GM12892 (cell line): Measurements from ENCODE around the gene CMTM4.

Experiments used
- DNase-seq: peaks from one replicate; pipeline ENCODE4 v3.0.0; 2011; ENCODE audit not compliant: insufficient read length
- FAIRE-seq: peaks from 2 replicates; lab custom pipeline; 2011; peaks lifted over from hg19 to GRCh38; lab: Jason Lieb, UNC
- POLR2A ChIP-seq: IDR thresholded peaks from 2 replicates; pipeline ENCODE4 v1.6.1; 2011; ENCODE audit warnings: low read depth, low read length, control low read depth
- POLR2AphosphoS5 ChIP-seq: IDR thresholded peaks from 2 replicates; pipeline ENCODE4 v1.6.1; 2011; ENCODE audit warnings: low read depth, low read length, control low read depth
- TAF1 ChIP-seq: IDR thresholded peaks from 2 replicates; pipeline ENCODE4 v1.6.1; 2011; ENCODE audit warnings: low read depth, mild to moderate bottlenecking, control low read depth, low read length, borderline replicate concordance

Gene CMTM4

GRCh38 chr16:66661210-66661560 lies 35.4 kb downstream of the CMTM4 start:
- FAIRE-seq (no peak), DNase-seq (no peak)
- TF ChIP-seq POLR2AphosphoS5: no peak
- TF ChIP-seq TAF1: no peak
- no peak for TF ChIP-seq POLR2A

- FAIRE-seq: no peak
- DNase-seq: no peak
- TF ChIP-seq POLR2AphosphoS5 (no peak), TAF1 (no peak), POLR2A (no peak)
Measured at GRCh38 chr16:66660422-66661209, 35.9 kb downstream of the CMTM4 start.

DNA sequence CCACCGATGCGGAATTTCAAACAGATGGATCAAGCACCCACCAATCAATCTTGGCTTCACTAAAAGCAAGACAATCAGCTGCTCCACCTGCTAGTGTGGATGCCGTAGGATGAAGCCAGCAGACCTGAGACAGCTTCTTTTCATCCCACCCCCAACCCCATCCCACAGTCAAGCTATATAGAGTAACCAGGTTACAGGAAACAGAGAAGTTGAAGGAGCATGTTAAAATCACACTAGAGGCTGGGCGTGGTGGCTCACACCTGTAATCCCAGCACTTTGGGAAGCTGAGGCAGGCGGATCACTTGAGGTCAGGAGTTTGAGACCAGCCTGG lies 37.7 kb downstream of the CMTM4 start:
- no peak for DNase-seq
- no peak for FAIRE-seq
- TF ChIP-seq POLR2AphosphoS5 (no peak), POLR2A (no peak), TAF1 (no peak)

GRCh38 chr16:66658143-66658859 lies 38.2 kb downstream of the CMTM4 start:
- TF ChIP-seq TAF1 (no peak), POLR2A (no peak), POLR2AphosphoS5 (no peak)
- DNase-seq (no peak), FAIRE-seq (no peak)

DNA sequence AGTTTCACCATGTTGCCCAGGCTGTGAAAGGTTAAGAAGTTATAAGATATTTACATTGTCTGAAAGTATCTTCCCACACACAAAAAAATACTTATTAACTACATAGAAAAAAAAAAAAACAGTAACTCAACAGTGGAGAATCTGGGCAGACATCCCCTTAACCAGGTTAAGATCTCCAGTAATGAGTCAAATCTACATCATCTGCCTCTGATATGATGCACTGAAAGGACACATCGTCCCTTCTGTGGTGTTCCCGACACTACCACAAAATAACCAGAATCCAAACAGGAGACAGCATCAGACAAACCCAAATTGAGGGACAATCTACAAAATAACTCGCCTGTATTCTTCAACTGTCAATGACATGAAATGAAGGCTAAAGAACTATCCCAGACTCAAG lies 40.0 kb downstream of the CMTM4 start:
- no peak for FAIRE-seq
- no peak for DNase-seq
- TF ChIP-seq POLR2AphosphoS5: no peak
- TF ChIP-seq POLR2A: no peak
- no peak for TF ChIP-seq TAF1

DNA sequence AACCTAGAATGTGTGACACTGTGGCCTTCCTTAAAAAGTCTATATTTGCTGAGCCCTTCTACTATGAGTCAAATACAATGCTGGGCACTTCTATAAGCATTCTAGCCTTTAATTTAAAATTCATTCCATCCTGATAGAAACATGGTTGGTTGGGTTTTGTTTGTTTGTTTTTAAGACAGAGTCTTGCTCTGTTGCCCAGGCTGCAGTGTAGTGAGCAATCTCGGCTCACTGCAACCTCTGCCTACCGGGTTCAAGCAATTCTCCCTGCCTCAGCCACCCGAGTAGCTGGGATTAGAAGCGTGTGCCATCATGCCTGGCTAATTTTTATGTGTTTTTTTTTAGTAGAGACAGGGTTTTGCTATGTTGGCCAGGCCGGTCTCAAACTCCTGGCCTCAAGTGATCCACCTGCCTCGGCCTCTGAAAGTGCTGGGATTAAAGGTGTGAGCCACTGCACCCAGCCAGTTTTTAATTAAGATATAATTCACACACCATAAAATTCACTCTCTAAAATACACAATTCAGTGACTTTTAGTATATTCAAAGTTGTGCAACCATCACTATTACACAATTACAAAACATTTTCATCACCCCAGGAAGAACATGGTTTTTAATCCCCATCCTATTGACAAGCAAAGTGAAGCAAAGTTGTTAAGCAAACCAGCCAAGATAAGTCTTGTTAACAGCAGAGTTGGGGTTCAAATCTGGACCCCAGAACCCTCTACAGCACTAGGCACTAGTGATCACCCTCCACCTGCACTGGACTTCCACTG lies 42.8 kb downstream of the CMTM4 start:
- no peak for DNase-seq
- no peak for FAIRE-seq
- no peak for TF ChIP-seq POLR2AphosphoS5

- TF ChIP-seq POLR2AphosphoS5: no peak
- TF ChIP-seq POLR2A: no peak
- TF ChIP-seq TAF1: no peak
- FAIRE-seq: no peak
- no peak for DNase-seq
Measured at GRCh38 chr16:66652661-66653360, 43.7 kb downstream of the CMTM4 start.

DNA sequence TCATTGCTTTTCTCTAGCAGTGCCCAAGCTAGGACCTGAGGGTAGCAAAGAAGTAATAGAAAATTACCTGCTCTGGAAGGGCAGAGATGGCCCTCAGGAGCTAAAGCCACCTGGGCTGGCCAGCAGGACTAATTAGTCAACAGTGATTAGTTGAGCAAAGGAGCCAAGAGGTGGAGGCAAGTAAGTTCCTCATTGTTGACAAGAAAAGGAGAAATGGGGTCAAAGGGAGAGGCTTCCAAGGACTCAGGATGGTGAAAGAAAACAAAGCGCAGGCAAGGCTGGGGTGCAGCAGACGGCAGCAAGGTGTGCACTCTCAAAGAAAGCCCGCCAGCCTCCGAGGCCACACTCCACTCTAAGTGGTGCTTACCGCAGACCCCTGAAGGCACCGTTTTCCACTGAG lies 44.6 kb downstream of the CMTM4 start:
- FAIRE-seq (no peak), DNase-seq (no peak)
- TF ChIP-seq POLR2A: no peak
- no peak for TF ChIP-seq POLR2AphosphoS5
- TF ChIP-seq TAF1: no peak

GRCh38 chr16:66651474-66651765 lies 45.1 kb downstream of the CMTM4 start:
- TF ChIP-seq TAF1 (no peak), POLR2A (no peak), POLR2AphosphoS5 (no peak)
- no peak for DNase-seq
- no peak for FAIRE-seq

GRCh38 chr16:66650707-66651473 lies 45.7 kb downstream of the CMTM4 start:
- DNase-seq (peak; percentile 31), FAIRE-seq (peak; percentile 60)
- TF ChIP-seq TAF1 (no peak), POLR2AphosphoS5 (no peak), POLR2A (no peak)

DNA sequence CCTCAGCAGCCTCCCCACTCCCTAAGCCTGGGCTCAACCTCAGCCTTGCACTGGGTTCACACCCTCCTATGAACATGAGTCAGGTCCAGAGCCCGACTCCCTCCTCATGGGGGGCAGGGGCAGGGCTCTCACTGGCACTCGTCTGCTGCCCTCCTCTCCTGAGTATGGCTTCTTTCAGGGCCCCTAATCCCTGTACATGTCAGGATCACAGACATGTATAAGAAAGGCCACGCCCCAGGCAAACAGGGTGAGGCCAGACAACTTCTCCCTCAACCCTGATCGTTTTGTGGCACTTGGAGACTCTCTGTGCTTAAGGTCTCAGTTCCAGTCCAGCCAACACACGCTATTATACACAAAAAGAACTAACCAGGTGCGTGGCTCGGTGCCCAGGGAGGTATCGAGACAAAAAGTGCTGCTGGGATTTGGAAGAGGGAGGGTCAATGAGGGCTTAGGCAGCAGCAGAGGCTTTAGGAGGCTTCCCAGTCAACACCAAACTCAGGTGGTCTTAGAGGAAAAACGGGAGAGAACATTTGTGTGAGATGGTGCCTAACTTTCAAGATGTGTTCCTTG lies 46.8 kb downstream of the CMTM4 start:
- TF ChIP-seq POLR2AphosphoS5: no peak
- no peak for TF ChIP-seq POLR2A
- no peak for TF ChIP-seq TAF1
- DNase-seq (no peak), FAIRE-seq (no peak)
